HEK293T (cell line): ENCODE measurements around the gene DPP7.

Experiments
- ARNT ChIP-seq: fragments of 450-650 bp; IDR thresholded peaks from 2 replicates; pipeline ENCODE4 v1.6.1; 2017; ENCODE audit warnings: mild to moderate bottlenecking
- BHLHE40 ChIP-seq: fragments of 450-650 bp; IDR thresholded peaks from 2 replicates; pipeline ENCODE4 v1.6.1; 2016; ENCODE audit warnings: mild to moderate bottlenecking, moderate library complexity, borderline replicate concordance
- CTBP1 ChIP-seq: fragments of 450-650 bp; IDR thresholded peaks from 2 replicates; pipeline ENCODE4 v1.6.1; 2016; ENCODE audit warnings: borderline replicate concordance
- ELF4 ChIP-seq: fragments of 450-650 bp; IDR thresholded peaks from 2 replicates; pipeline ENCODE4 v1.6.1; 2017; ENCODE audit warnings: antibody characterized with exemption
- FOXA1 ChIP-seq: fragments of 450-650 bp; IDR thresholded peaks from 2 replicates; pipeline ENCODE4 v1.6.1; 2016; ENCODE audit warnings: mild to moderate bottlenecking
- FOXK2 ChIP-seq: fragments of 450-650 bp; IDR thresholded peaks from 2 replicates; pipeline ENCODE4 v1.6.1; 2016; ENCODE audit warnings: mild to moderate bottlenecking
- FOXM1 ChIP-seq: fragments of 450-650 bp; IDR thresholded peaks from 2 replicates; pipeline ENCODE4 v1.6.1; 2017; ENCODE audit warnings: mild to moderate bottlenecking, borderline replicate concordance
- HDGF ChIP-seq: fragments of 450-650 bp; IDR thresholded peaks from 2 replicates; pipeline ENCODE4 v1.6.1; 2017; ENCODE audit warnings: antibody characterized with exemption, borderline replicate concordance
- L3MBTL2 ChIP-seq: fragments of 450-650 bp; conservative IDR thresholded peaks from 2 replicates; pipeline ENCODE4 v1.6.1; 2016; ENCODE audit warnings: mild to moderate bottlenecking
- LEF1 ChIP-seq: fragments of 450-650 bp; IDR thresholded peaks from 2 replicates; pipeline ENCODE4 v1.6.1; 2017; ENCODE audit warnings: mild to moderate bottlenecking, borderline replicate concordance
- NFRKB ChIP-seq: fragments of 450-650 bp; IDR thresholded peaks from 2 replicates; pipeline ENCODE4 v1.6.1; 2016; ENCODE audit warnings: mild to moderate bottlenecking, moderate library complexity
- SP1 ChIP-seq: fragments of 450-650 bp; IDR thresholded peaks from 2 replicates; pipeline ENCODE4 v1.6.1; 2017
- SUZ12 ChIP-seq: fragments of 450-650 bp; IDR thresholded peaks from 2 replicates; pipeline ENCODE4 v1.6.1; 2016; ENCODE audit warnings: mild to moderate bottlenecking
- ZNF384 ChIP-seq: fragments of 450-650 bp; IDR thresholded peaks from 2 replicates; pipeline ENCODE4 v1.6.1; 2016

GRCh38 chr9:137127301-137128157, 13.0 kb upstream of the DPP7 start:
- TF ChIP-seq HDGF, result no peak
- no peak for TF ChIP-seq BHLHE40
- no peak for TF ChIP-seq ARNT
- TF ChIP-seq SUZ12, result no peak
- no peak for TF ChIP-seq CTBP1
- TF ChIP-seq FOXM1, result no peak
- no peak for TF ChIP-seq FOXA1
- no peak for TF ChIP-seq FOXK2
- TF ChIP-seq SP1, result no peak
- peak; percentile 93 for TF ChIP-seq ZNF384
- TF ChIP-seq NFRKB, result no peak
- no peak for TF ChIP-seq ELF4
- no peak for TF ChIP-seq LEF1
- no peak for TF ChIP-seq L3MBTL2
